ENCODE data around the gene PCNX2.

GRCh38 chr1:233253231-233253831 is 42.2 kb downstream of the PCNX2 start:
- no peak for TF ChIP-seq POLR2AphosphoS5 (IDR thresholded peaks at IDR 0.05; ENCODE audit: low read depth, low read length)
- no peak for TF ChIP-seq TAF1 (IDR thresholded peaks at IDR 0.05; ENCODE audit: borderline replicate concordance, insufficient read depth, low read length)
- no peak for TF ChIP-seq REST (IDR thresholded peaks at IDR 0.05; ENCODE audit: insufficient read depth in 1 of 2, low read depth in 2 of 2, low read length in 2 of 2)
- no peak for TF ChIP-seq SIN3A (IDR thresholded peaks at IDR 0.05; ENCODE audit: borderline replicate concordance, insufficient read depth, low read length)

Measured in PFSK-1 (cell line).